Loucy (cell line): ENCODE results near the gene SPP1.
"Not testable (repeated sequence)": the region's sequence is repeated elsewhere in the genome, so short reads cannot be mapped to it uniquely, and the experiment has no call there.

ENCODE experiments used
- H2AFZ ChIP-seq: fragments of 200-600 bp; sonication (generic); 2 replicates; pipeline ENCODE4 v1.6.0; 2016; ENCODE audit warnings: antibody characterized with exemption, mild to moderate bottlenecking, low read length, moderate library complexity
- H3F3A ChIP-seq: fragments of 200-600 bp; 2 replicates; pipeline ENCODE4 v1.6.0; 2016; ENCODE audit warnings: antibody characterized with exemption, low read depth, mild to moderate bottlenecking
- H3K27me3 ChIP-seq: fragments of 200-600 bp; sonication (generic); 2 replicates; pipeline ENCODE4 v1.6.1; 2014; ENCODE audit warnings: low read length, mild to moderate bottlenecking; ENCODE audit not compliant: insufficient read depth, poor library complexity, severe bottlenecking
- H3K36me3 ChIP-seq: fragments of 200-600 bp; sonication (generic); 2 replicates; pipeline ENCODE4 v1.6.1; 2016; ENCODE audit warnings: low read length; ENCODE audit not compliant: insufficient read depth
- H3K4me1 ChIP-seq: fragments of 200-600 bp; sonication (generic); 2 replicates; pipeline ENCODE4 v1.5.1; 2014; ENCODE audit warnings: low read length, mild to moderate bottlenecking; ENCODE audit not compliant: insufficient read depth, poor library complexity, severe bottlenecking
- H3K4me2 ChIP-seq: fragments of 200-600 bp; sonication (generic); 2 replicates; pipeline ENCODE4 v1.6.0; 2014; ENCODE audit warnings: antibody characterized with exemption, low read length, low read depth, mild to moderate bottlenecking; ENCODE audit not compliant: poor library complexity, severe bottlenecking
- H3K4me3 ChIP-seq: fragments of 200-600 bp; sonication (generic); 2 replicates; pipeline ENCODE4 v1.5.1; 2014; ENCODE audit warnings: low read length, mild to moderate bottlenecking, mixed read lengths; ENCODE audit not compliant: poor library complexity, severe bottlenecking
- H3K79me2 ChIP-seq: fragments of 200-600 bp; sonication (generic); 2 replicates; pipeline ENCODE4 v1.6.1; 2014; ENCODE audit warnings: low read length; ENCODE audit not compliant: insufficient read depth
- H3K9ac ChIP-seq: fragments of 200-600 bp; sonication (generic); 2 replicates; pipeline ENCODE4 v1.6.0; 2014; ENCODE audit warnings: mild to moderate bottlenecking, low read depth, low read length, moderate library complexity; ENCODE audit not compliant: poor library complexity, severe bottlenecking
- H3K9me2 ChIP-seq: fragments of 200-600 bp; sonication (generic); replicated peaks from 2 replicates; pipeline ENCODE4 v1.6.1; 2016; ENCODE audit warnings: low read depth, low read length, mixed read lengths
- H3K9me3 ChIP-seq: fragments of 200-600 bp; sonication (generic); 2 replicates; pipeline ENCODE4 v1.6.1; 2014; ENCODE audit warnings: mild to moderate bottlenecking, antibody characterized with exemption, low read length, low read depth; ENCODE audit not compliant: insufficient read depth
- H4K20me1 ChIP-seq: fragments of 200-600 bp; sonication (generic); 2 replicates; pipeline ENCODE4 v1.6.0; 2014; ENCODE audit warnings: antibody characterized with exemption, low read length, mild to moderate bottlenecking; ENCODE audit not compliant: insufficient read depth, poor library complexity, severe bottlenecking
- CTCF ChIP-seq: fragments of 200-600 bp; sonication (generic); conservative IDR thresholded peaks from 2 replicates; pipeline ENCODE4 v1.5.1; 2014; ENCODE audit warnings: mild to moderate bottlenecking, antibody characterized with exemption, low read length
- EZH2phosphoT487 ChIP-seq: fragments of 200-600 bp; IDR thresholded peaks from 2 replicates; pipeline ENCODE4 v1.6.1; 2018; ENCODE audit warnings: antibody characterized with exemption, mild to moderate bottlenecking, moderate library complexity, borderline replicate concordance

SPP1 gene

GRCh38 chr4:87934157-87934704, 41.3 kb upstream of the SPP1 start:
- Histone ChIP-seq H3K9me3 (peaks cover 3% of the 10 kb centered on the region; the same call in 1 of the 2 replicates), H3K4me1 (no peaks in the 10 kb centered on the region), H3K4me3 (no peak overlapping the region), H3K27me3 (no peaks in the 10 kb centered on the region), H3K36me3 (no peaks in the 10 kb centered on the region), H3K9ac (no peak overlapping the region), H4K20me1 (no peaks in the 10 kb centered on the region), H3K9me2 (no peaks in the 10 kb centered on the region), H3F3A (no peaks in the 10 kb centered on the region), H3K4me2 (no peak overlapping the region), H2AFZ (no peak overlapping the region), H3K79me2 (no peaks in the 10 kb centered on the region)
- TF ChIP-seq CTCF (no peak), EZH2phosphoT487 (no peak)

- H3K9me3 ChIP-seq, result peaks cover 3% of the 10 kb centered on the region; the same call in 1 of the 2 replicates
- no peak for TF ChIP-seq EZH2phosphoT487
- no peaks in the 10 kb centered on the region for H3F3A ChIP-seq
- no peaks in the 10 kb centered on the region for H3K4me1 ChIP-seq
- H4K20me1 ChIP-seq, result no peaks in the 10 kb centered on the region
- H3K4me3 ChIP-seq, result no peak overlapping the region
- H3K9me2 ChIP-seq, result no peaks in the 10 kb centered on the region
- H3K4me2 ChIP-seq, result no peak overlapping the region
- no peaks in the 10 kb centered on the region for H3K79me2 ChIP-seq
- no peak overlapping the region for H2AFZ ChIP-seq
- H3K9ac ChIP-seq, result no peak overlapping the region
- H3K27me3 ChIP-seq, result no peaks in the 10 kb centered on the region
- no peaks in the 10 kb centered on the region for H3K36me3 ChIP-seq
Measured at GRCh38 chr4:87934973-87935372, 40.5 kb upstream of the SPP1 start.

GRCh38 chr4:87935954-87936353, 39.6 kb upstream of the SPP1 start:
- not testable (repeated sequence) for H3K9ac ChIP-seq

GRCh38 chr4:87937523-87937922, 38.0 kb upstream of the SPP1 start:
- Histone ChIP-seq H3K27me3 (no peaks in the 10 kb centered on the region), H3K4me1 (no peaks in the 10 kb centered on the region), H4K20me1 (no peaks in the 10 kb centered on the region), H3K4me2 (no peak overlapping the region), H3K36me3 (no peaks in the 10 kb centered on the region), H3K79me2 (no peaks in the 10 kb centered on the region), H3K9me2 (no peaks in the 10 kb centered on the region), H3K9ac (no peak overlapping the region), H3K9me3 (no peaks in the 10 kb centered on the region), H2AFZ (no peak overlapping the region), H3F3A (no peaks in the 10 kb centered on the region), H3K4me3 (no peak overlapping the region)
- TF ChIP-seq EZH2phosphoT487, result no peak
- no peak for TF ChIP-seq CTCF

More at GRCh38 chr4:87935954-87936353, 39.6 kb upstream of the SPP1 start:
- H3K4me1 ChIP-seq, H3K9me2 ChIP-seq, H2AFZ ChIP-seq, H3F3A ChIP-seq, H3K9me3 ChIP-seq, H3K4me3 ChIP-seq, H3K79me2 ChIP-seq, H3K27me3 ChIP-seq, H4K20me1 ChIP-seq, H3K36me3 ChIP-seq, H3K4me2 ChIP-seq: not testable (repeated sequence)
